SK-N-MC (cell line): ENCODE data around the gene TAS2R50.

Experiments used
- EZH2 ChIP-seq: fragments of 200-600 bp; sonication (generic); IDR thresholded peaks from one replicate; pipeline ENCODE4 v1.6.1; 2017; ENCODE audit warnings: antibody characterized with exemption
- FOXP2 ChIP-seq: optimal IDR thresholded peaks from 2 replicates; pipeline ENCODE3; 2011; ENCODE audit warnings: mild to moderate bottlenecking, moderate library complexity; ENCODE audit not compliant: insufficient read depth; ENCODE audit errors: extremely low read length, control extremely low read depth
- POLR2AphosphoS5 ChIP-seq: IDR thresholded peaks from 2 replicates; pipeline ENCODE4 v1.6.1; 2012; ENCODE audit warnings: mild to moderate bottlenecking, low read depth, low read length, borderline replicate concordance

DNA sequence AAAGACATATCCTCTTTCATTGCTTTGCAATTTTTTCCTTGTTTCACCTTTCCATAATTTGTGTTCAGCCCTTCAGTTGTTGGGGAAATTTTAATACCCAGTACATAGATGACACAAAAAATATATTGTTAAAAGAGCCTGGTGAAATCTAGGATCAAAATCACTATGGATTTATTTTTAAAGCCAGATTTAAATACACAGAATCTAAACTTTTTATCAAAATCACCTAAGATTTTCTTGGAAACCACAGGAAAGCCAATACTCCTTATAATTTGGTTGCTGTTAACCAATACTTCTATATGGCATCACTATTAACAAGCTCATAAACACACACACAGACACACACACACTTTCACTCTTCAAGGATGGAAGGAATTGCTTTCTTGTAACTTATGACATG lies 11.5 kb upstream of the TAS2R50 start, which contains the start of gene TAS2R20:
- no peak for TF ChIP-seq EZH2
- TF ChIP-seq POLR2AphosphoS5, result no peak
- no peak for TF ChIP-seq FOXP2
